A549 (cell line): Measurements from ENCODE around the gene MIPOL1. TPM values are rescaled to one million over a fixed set of nuclear protein-coding genes. Genes with fewer than 3 reads are reported as not detected.
"Not testable (repeated sequence)": the region's sequence is repeated elsewhere in the genome, so short reads cannot be mapped to it uniquely, and the experiment has no call there.

Experiments used
- ATAC-seq, 2 experiments: fragments of 200-7000 bp in 1 of 2; fragments of >200 bp in 1 of 2; cut with Nextera tagmentation in 1 of 2; cut with Tn5 transposase in 1 of 2; 3 replicates each; pipeline versions ENCODE4 v1.8.0 to v1.9.1; 2018 to 2020; ENCODE audit warnings: mild to moderate bottlenecking in 1 of 2, moderate library complexity in 1 of 2
- CTCF ChIA-PET: fragments of 300-600 bp; sonication (Branson Sonifier 250); formaldehyde crosslinking; extraction: SDS; loops from one replicate; lab custom pipeline; 2021; ENCODE audit warnings: antibody characterized with exemption, inconsistent platforms; lab: Yijun Ruan, JAX
- POLR2A ChIA-PET: fragments of 350-600 bp; formaldehyde crosslinking; extraction: SDS; loops from one replicate; lab custom pipeline; 2021; ENCODE audit warnings: antibody characterized with exemption, inconsistent platforms; lab: Yijun Ruan, JAX
- DNase-seq, 2 experiments: peaks; one replicate each; pipeline versions ENCODE4 v3.0.0 to v3.0.0-alpha.2; 2011 to 2016; ENCODE audit warnings: low read depth in 1 of 2, low spot score in 1 of 2
- FAIRE-seq: peaks from 2 replicates; lab custom pipeline; 2011; peaks lifted over from hg19 to GRCh38; lab: Jason Lieb, UNC
- H3K27ac ChIP-seq, 2 experiments: fragments of >200 bp; sonication (Bioruptor Twin); formaldehyde crosslinking; 3 replicates each; pipeline ENCODE4 v1.5.1; 2016 to 2017
- H3K4me1 ChIP-seq: fragments of >200 bp; sonication (Bioruptor Twin); formaldehyde crosslinking; 3 replicates; pipeline ENCODE4 v1.6.1; 2016
- H3K4me2 ChIP-seq: fragments of >200 bp; sonication (Bioruptor Twin); formaldehyde crosslinking; 3 replicates; pipeline ENCODE4 v1.6.1; 2016
- H3K4me3 ChIP-seq: fragments of >200 bp; sonication (Bioruptor Twin); formaldehyde crosslinking; 3 replicates; pipeline ENCODE4 v1.5.1; 2016
- H3K9me3 ChIP-seq: fragments of >200 bp; sonication (Bioruptor Twin); formaldehyde crosslinking; 3 replicates; pipeline ENCODE4 v1.6.1; 2016
- BHLHE40 ChIP-seq: IDR thresholded peaks from 2 replicates; pipeline ENCODE4 v1.6.1; 2012; ENCODE audit warnings: low read depth, low read length, inconsistent platforms
- CBX2 ChIP-seq: fragments of 200-600 bp; sonication (generic); IDR thresholded peaks from 2 replicates; pipeline ENCODE4 v1.6.1; 2016; ENCODE audit warnings: low read depth, mild to moderate bottlenecking, borderline replicate concordance
- CBX8 ChIP-seq: fragments of 200-600 bp; sonication (generic); IDR thresholded peaks from 2 replicates; pipeline ENCODE4 v1.6.1; 2016
- EHMT2 ChIP-seq: fragments of 200-600 bp; sonication (generic); IDR thresholded peaks from 2 replicates; pipeline ENCODE4 v1.6.1; 2016; ENCODE audit warnings: antibody characterized with exemption, low read depth, mild to moderate bottlenecking, moderate library complexity
- FOSB ChIP-seq: fragments of 250-450 bp; sonication (Bioruptor Pico); IDR thresholded peaks from 2 replicates; pipeline ENCODE4 v1.5.0; 2020; ENCODE audit warnings: mild to moderate bottlenecking, moderate library complexity
- FOSL2 ChIP-seq, 2 experiments: fragments of 450-650 bp in 1 of 2; fragments of >200 bp in 1 of 2; sonication (Bioruptor Twin) in 1 of 2; formaldehyde crosslinking; IDR thresholded peaks; 2 replicates each; pipeline versions ENCODE4 v1.5.0 to v1.6.1; 2016 to 2020; ENCODE audit warnings: mild to moderate bottlenecking in 1 of 2, moderate library complexity in 1 of 2
- HOXB13 ChIP-seq: fragments of 250-450 bp; sonication (Bioruptor Pico); IDR thresholded peaks from 2 replicates; pipeline ENCODE4 v1.5.0; 2020; ENCODE audit warnings: low read depth, mild to moderate bottlenecking, moderate library complexity
- KDM1A ChIP-seq: fragments of 200-600 bp; sonication (generic); IDR thresholded peaks from 2 replicates; pipeline ENCODE4 v1.6.1; 2016; ENCODE audit warnings: low read depth, mild to moderate bottlenecking
- NPAS2 ChIP-seq: fragments of 250-450 bp; sonication (Bioruptor Pico); IDR thresholded peaks from 2 replicates; pipeline ENCODE4 v1.8.0; 2022; ENCODE audit warnings: mild to moderate bottlenecking, moderate library complexity, borderline replicate concordance
- NR3C1 ChIP-seq: fragments of >200 bp; sonication (Bioruptor Twin); formaldehyde crosslinking; IDR thresholded peaks from 3 replicates; pipeline ENCODE4 v1.6.1; 2017
- POLR2A ChIP-seq: IDR thresholded peaks from 2 replicates; pipeline ENCODE4 v1.6.1; 2012; ENCODE audit warnings: mild to moderate bottlenecking, low read length
- RAD21 ChIP-seq, 2 experiments: fragments of >200 bp in 1 of 2; sonication (Bioruptor Twin) in 1 of 2; formaldehyde crosslinking in 1 of 2; IDR thresholded peaks in 1 of 2; conservative IDR thresholded peaks in 1 of 2; 2 replicates in 1 of 2; 3 replicates in 1 of 2; pipeline ENCODE4 v1.6.1; 2012 to 2018; ENCODE audit warnings: inconsistent platforms in 1 of 2
- RARB ChIP-seq: fragments of 250-450 bp; sonication (Bioruptor Pico); IDR thresholded peaks from 2 replicates; pipeline ENCODE4 v1.8.0; 2021; ENCODE audit warnings: mild to moderate bottlenecking, moderate library complexity
- RFX5 ChIP-seq: fragments of 450-650 bp; IDR thresholded peaks from 2 replicates; pipeline ENCODE4 v1.7.1; 2014; ENCODE audit warnings: antibody characterized with exemption, mild to moderate bottlenecking, moderate library complexity
- RNF2 ChIP-seq: fragments of 200-600 bp; sonication (generic); IDR thresholded peaks from 2 replicates; pipeline ENCODE4 v1.6.1; 2016; ENCODE audit warnings: low read depth, mild to moderate bottlenecking, antibody characterized with exemption, moderate library complexity, borderline replicate concordance
- ZNF302 ChIP-seq: fragments of 250-450 bp; sonication (Bioruptor Pico); IDR thresholded peaks from 2 replicates; pipeline ENCODE4 v1.9.0; 2021; ENCODE audit warnings: inconsistent platforms, mild to moderate bottlenecking, moderate library complexity
- ZSCAN20 ChIP-seq: fragments of 250-450 bp; sonication (Bioruptor Pico); IDR thresholded peaks from 2 replicates; pipeline ENCODE4 v1.8.0; 2022; ENCODE audit warnings: mild to moderate bottlenecking, moderate library complexity
- whole genome bisulfite sequencing: methylation state at CpG from one replicate; pipeline ENCODE4 v1.1.6; 2017; ENCODE audit errors: missing lambda C conversion rate; 5-methylcytosine and 5-hydroxymethylcytosine counted together
- polyA plus RNA-seq, 4 experiments: library from polyadenylated mRNA; depleted of rRNA in 3 of 4; stranded (reverse); fragments of >200 nt; fragmentation: RNase III in 1 of 4; extraction: RNeasy Plus Mini Kit Qiagen cat#74134 plus additional on column Dnase treatment in 1 of 4; gene quantifications; 2 replicates in 3 of 4; 3 replicates in 1 of 4; pipeline ENCODE4 v1.2.3, GENCODE V29; 2011 to 2017
- TF ChIP-seq, protein P1 (sequence below): fragments of 250-450 bp; sonication (Bioruptor Pico); IDR thresholded peaks from 2 replicates; pipeline ENCODE4 v1.5.0; 2020; ENCODE audit warnings: low read depth, mild to moderate bottlenecking, moderate library complexity
- TF ChIP-seq, protein P2 (sequence below): IDR thresholded peaks from 2 replicates; pipeline ENCODE4 v1.6.1; 2012
- TF ChIP-seq, protein P3 (sequence below): fragments of 250-450 bp; sonication (Bioruptor Pico); IDR thresholded peaks from 2 replicates; pipeline ENCODE4 v1.5.0; 2021; ENCODE audit warnings: mild to moderate bottlenecking, moderate library complexity, borderline replicate concordance
- TF ChIP-seq, protein P4 (sequence below): IDR thresholded peaks from 2 replicates; pipeline ENCODE4 v1.6.1; 2012
- TF ChIP-seq, protein P5 (sequence below): IDR thresholded peaks from 2 replicates; pipeline ENCODE4 v1.6.1; 2012; ENCODE audit warnings: low read depth, borderline replicate concordance
- TF ChIP-seq, protein P6 (sequence below): fragments of 200-600 bp; sonication (generic); IDR thresholded peaks from 2 replicates; pipeline ENCODE4 v1.6.1; 2016; ENCODE audit warnings: antibody characterized with exemption, mild to moderate bottlenecking, moderate library complexity
- TF ChIP-seq, protein P7 (sequence below): fragments of 150-350 bp; IDR thresholded peaks from 2 replicates; pipeline ENCODE4 v1.6.1; 2014; ENCODE audit warnings: low read depth, mild to moderate bottlenecking, low read length

Gene MIPOL1
- polyA plus RNA-seq, 2 of the 4 experiments (the other 2 are of a cell fraction): 5.2 to 13.4 TPM

DNA sequence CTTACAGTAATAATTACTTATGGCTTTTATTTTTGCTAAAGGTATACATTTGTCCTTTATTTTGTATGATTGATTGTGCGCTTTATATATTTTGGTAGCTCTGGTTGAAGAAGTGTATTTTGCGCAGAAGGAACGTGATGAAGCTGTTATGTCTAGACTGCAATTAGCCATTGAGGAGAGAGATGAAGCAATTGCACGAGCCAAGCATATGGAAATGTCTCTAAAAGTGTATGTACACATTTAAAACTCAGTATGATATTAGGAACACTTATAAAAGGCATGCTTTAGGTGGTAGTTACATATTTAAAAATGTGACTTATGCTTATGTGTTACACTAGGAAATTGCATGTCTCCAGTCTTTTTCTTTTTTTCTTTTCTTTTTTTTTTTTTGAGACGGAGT is 87.5 kb downstream of the MIPOL1 start:
- ATAC-seq: no peak
- no peak overlapping the region for H3K4me3 ChIP-seq
- DNase-seq: no peak
- 89% methylated on average over 5 of the region's 5 CpGs for WGBS
- TF ChIP-seq, protein P1, sequence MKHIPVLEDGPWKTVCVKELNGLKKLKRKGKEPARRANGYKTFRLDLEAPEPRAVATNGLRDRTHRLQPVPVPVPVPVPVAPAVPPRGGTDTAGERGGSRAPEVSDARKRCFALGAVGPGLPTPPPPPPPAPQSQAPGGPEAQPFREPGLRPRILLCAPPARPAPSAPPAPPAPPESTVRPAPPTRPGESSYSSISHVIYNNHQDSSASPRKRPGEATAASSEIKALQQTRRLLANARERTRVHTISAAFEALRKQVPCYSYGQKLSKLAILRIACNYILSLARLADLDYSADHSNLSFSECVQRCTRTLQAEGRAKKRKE (CRISPR knock-in tag): no peak
- TF ChIP-seq, protein P2, sequence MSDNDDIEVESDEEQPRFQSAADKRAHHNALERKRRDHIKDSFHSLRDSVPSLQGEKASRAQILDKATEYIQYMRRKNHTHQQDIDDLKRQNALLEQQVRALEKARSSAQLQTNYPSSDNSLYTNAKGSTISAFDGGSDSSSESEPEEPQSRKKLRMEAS: no peak
- TF ChIP-seq RARB (CRISPR knock-in tag) (no peak), NPAS2 (CRISPR knock-in tag) (no peak), KDM1A (no peak), CBX2 (no peak), HOXB13 (CRISPR knock-in tag) (no peak)
- TF ChIP-seq, protein P3, sequence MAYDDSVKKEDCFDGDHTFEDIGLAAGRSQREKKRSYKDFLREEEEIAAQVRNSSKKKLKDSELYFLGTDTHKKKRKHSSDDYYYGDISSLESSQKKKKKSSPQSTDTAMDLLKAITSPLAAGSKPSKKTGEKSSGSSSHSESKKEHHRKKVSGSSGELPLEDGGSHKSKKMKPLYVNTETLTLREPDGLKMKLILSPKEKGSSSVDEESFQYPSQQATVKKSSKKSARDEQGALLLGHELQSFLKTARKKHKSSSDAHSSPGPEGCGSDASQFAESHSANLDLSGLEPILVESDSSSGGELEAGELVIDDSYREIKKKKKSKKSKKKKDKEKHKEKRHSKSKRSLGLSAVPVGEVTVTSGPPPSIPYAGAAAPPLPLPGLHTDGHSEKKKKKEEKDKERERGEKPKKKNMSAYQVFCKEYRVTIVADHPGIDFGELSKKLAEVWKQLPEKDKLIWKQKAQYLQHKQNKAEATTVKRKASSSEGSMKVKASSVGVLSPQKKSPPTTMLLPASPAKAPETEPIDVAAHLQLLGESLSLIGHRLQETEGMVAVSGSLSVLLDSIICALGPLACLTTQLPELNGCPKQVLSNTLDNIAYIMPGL: no peak
- TF ChIP-seq, protein P4, sequence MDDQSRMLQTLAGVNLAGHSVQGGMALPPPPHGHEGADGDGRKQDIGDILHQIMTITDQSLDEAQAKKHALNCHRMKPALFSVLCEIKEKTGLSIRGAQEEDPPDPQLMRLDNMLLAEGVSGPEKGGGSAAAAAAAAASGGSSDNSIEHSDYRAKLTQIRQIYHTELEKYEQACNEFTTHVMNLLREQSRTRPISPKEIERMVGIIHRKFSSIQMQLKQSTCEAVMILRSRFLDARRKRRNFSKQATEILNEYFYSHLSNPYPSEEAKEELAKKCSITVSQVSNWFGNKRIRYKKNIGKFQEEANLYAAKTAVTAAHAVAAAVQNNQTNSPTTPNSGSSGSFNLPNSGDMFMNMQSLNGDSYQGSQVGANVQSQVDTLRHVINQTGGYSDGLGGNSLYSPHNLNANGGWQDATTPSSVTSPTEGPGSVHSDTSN: no peak
- TF ChIP-seq, protein P5, sequence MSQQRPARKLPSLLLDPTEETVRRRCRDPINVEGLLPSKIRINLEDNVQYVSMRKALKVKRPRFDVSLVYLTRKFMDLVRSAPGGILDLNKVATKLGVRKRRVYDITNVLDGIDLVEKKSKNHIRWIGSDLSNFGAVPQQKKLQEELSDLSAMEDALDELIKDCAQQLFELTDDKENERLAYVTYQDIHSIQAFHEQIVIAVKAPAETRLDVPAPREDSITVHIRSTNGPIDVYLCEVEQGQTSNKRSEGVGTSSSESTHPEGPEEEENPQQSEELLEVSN: no peak
- no peak overlapping the region for H3K27ac ChIP-seq
- no peak overlapping the region for H3K4me2 ChIP-seq
- no peaks in the 10 kb centered on the region for H3K4me1 ChIP-seq
- no peak for FAIRE-seq
- CTCF ChIA-PET: no interaction called here
- no peaks in the 10 kb centered on the region for H3K9me3 ChIP-seq
- POLR2A ChIA-PET: no interaction called here

DNA sequence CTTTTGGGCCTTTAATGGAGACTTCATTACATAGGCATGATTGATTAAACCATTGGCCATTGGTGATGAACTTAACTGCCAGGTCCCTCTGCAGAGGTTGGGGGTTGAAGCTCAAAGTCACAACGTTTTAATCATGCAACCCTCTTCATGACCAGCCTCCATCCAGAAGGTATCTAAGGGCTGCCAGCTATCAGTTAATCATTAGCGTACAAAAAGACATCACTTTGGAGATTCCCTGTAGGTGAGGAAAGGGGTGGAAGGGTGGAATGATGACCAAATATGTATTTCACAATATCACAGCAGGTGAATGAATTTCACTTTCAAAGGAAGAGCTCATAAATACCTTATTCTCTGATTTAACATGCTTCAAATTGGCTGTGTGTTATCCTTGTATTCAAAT is 92.0 kb downstream of the MIPOL1 start:
- Histone ChIP-seq H3K4me2 (no peak overlapping the region), H3K9me3 (no peaks in the 10 kb centered on the region; the same call in 2 of the 3 replicates), H3K4me1 (no peaks in the 10 kb centered on the region), H3K27ac (no peak overlapping the region), H3K4me3 (no peak overlapping the region)
- no peak for DNase-seq
- CTCF ChIA-PET: interaction anchor here (0.9 to 1.1 kb wide), 3 partner anchors 51 to 59 kb away, joined by 3 read pairs; no protein-coding TSS in a partner anchor
- no peak for ATAC-seq
- no peak for FAIRE-seq
- POLR2A ChIA-PET: no interaction called here
- TF ChIP-seq BHLHE40: no peak
- TF ChIP-seq, protein P2: no peak
- no peak for TF ChIP-seq FOSL2 (IDR thresholded peaks at IDR 0.05)
- no peak for TF ChIP-seq FOSL2 (CRISPR knock-in tag; IDR thresholded peaks at IDR 0.05)
- TF ChIP-seq, protein P6, sequence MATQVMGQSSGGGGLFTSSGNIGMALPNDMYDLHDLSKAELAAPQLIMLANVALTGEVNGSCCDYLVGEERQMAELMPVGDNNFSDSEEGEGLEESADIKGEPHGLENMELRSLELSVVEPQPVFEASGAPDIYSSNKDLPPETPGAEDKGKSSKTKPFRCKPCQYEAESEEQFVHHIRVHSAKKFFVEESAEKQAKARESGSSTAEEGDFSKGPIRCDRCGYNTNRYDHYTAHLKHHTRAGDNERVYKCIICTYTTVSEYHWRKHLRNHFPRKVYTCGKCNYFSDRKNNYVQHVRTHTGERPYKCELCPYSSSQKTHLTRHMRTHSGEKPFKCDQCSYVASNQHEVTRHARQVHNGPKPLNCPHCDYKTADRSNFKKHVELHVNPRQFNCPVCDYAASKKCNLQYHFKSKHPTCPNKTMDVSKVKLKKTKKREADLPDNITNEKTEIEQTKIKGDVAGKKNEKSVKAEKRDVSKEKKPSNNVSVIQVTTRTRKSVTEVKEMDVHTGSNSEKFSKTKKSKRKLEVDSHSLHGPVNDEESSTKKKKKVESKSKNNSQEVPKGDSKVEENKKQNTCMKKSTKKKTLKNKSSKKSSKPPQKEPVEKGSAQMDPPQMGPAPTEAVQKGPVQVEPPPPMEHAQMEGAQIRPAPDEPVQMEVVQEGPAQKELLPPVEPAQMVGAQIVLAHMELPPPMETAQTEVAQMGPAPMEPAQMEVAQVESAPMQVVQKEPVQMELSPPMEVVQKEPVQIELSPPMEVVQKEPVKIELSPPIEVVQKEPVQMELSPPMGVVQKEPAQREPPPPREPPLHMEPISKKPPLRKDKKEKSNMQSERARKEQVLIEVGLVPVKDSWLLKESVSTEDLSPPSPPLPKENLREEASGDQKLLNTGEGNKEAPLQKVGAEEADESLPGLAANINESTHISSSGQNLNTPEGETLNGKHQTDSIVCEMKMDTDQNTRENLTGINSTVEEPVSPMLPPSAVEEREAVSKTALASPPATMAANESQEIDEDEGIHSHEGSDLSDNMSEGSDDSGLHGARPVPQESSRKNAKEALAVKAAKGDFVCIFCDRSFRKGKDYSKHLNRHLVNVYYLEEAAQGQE: no peak
- TF ChIP-seq ZSCAN20 (CRISPR knock-in tag): no peak
- no peak for TF ChIP-seq POLR2A
- no peak for TF ChIP-seq EHMT2
- TF ChIP-seq KDM1A: no peak
- TF ChIP-seq RARB (CRISPR knock-in tag): no peak
- no peak for TF ChIP-seq RFX5
- TF ChIP-seq, protein P7, sequence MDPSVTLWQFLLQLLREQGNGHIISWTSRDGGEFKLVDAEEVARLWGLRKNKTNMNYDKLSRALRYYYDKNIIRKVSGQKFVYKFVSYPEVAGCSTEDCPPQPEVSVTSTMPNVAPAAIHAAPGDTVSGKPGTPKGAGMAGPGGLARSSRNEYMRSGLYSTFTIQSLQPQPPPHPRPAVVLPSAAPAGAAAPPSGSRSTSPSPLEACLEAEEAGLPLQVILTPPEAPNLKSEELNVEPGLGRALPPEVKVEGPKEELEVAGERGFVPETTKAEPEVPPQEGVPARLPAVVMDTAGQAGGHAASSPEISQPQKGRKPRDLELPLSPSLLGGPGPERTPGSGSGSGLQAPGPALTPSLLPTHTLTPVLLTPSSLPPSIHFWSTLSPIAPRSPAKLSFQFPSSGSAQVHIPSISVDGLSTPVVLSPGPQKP: no peak
- TF ChIP-seq FOSB (CRISPR knock-in tag): no peak
- no peak for TF ChIP-seq NR3C1
- TF ChIP-seq CBX8: no peak
- no peak for TF ChIP-seq RAD21 (conservative IDR thresholded peaks at IDR 0.05 in 1 of 2, IDR thresholded peaks at IDR 0.05 in 1 of 2)
- no peak for TF ChIP-seq RNF2
- TF ChIP-seq ZNF302 (CRISPR knock-in tag): no peak
- 19% methylated on average over 2 of the region's 2 CpGs for WGBS

DNA sequence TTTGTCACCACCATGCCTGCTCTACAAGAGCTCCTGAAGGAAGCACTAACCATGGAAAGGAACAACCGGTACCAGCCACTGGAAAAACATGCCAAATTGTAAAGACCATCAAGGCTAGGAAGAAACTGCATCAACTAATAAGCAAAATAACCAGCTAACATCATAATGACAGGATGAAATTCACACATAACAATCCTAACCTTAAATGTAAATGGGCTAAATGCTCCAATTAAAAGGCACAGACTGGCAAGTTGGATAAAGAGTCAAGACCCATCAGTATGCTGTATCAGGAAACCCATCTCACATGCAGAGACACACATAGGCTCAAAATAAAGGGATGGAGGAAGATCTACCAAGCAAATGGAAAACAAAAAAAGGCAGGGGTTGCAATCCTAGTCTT is 97.5 kb downstream of the MIPOL1 start:
- H3K4me1 ChIP-seq, H3K27ac ChIP-seq, ATAC-seq, H3K4me3 ChIP-seq, H3K4me2 ChIP-seq, FAIRE-seq, CTCF ChIA-PET, POLR2A ChIA-PET, H3K9me3 ChIP-seq, DNase-seq: not testable (repeated sequence)
- WGBS: 78% methylated on average over 1 of the region's 1 CpG
